Activated CD4-positive, alpha-beta T cell treated with anti-CD3 and anti-CD28 coated beads for 36 hours (primary cell): ENCODE measurements around the gene LRRC2. TPM values are rescaled to one million over a fixed set of nuclear protein-coding genes. Genes with fewer than 3 reads are reported as not detected.
"Not testable (repeated sequence)": the region's sequence is repeated elsewhere in the genome, so short reads cannot be mapped to it uniquely, and the experiment has no call there.

Experiments used
- ATAC-seq: fragments of 200-7000 bp; cut with Tn5 transposase; one replicate; pipeline ENCODE4 v1.10.0; 2021; ENCODE audit warnings: mild to moderate bottlenecking, moderate library complexity
- CTCF ChIA-PET: fragments of 350-600 bp; sonication (Branson Sonifier 250); formaldehyde crosslinking; loops from one replicate; lab custom pipeline; 2021; ENCODE audit warnings: antibody characterized with exemption; lab: Charles Lee
- POLR2A ChIA-PET: fragments of 350-600 bp; sonication (Branson Sonifier 250); formaldehyde crosslinking; loops from one replicate; lab custom pipeline; 2021; ENCODE audit warnings: antibody characterized with exemption, inconsistent platforms; lab: Charles Lee
- DNase-seq: peaks from one replicate; pipeline ENCODE4 v3.0.0-alpha.2; 2020
- H3K27ac Mint-ChIP-seq: one replicate; pipeline ENCODE4 v1.8.0; 2021; ENCODE audit warnings: mixed read lengths
- H3K27me3 Mint-ChIP-seq: one replicate; pipeline ENCODE4 v1.8.0; 2021; ENCODE audit warnings: mixed read lengths
- H3K36me3 Mint-ChIP-seq: one replicate; pipeline ENCODE4 v1.8.0; 2021; ENCODE audit warnings: low read depth, mixed read lengths
- H3K4me1 Mint-ChIP-seq: one replicate; pipeline ENCODE4 v1.8.0; 2021; ENCODE audit warnings: mixed read lengths
- H3K4me3 Mint-ChIP-seq: one replicate; pipeline ENCODE4 v1.8.0; 2021; ENCODE audit warnings: mild to moderate bottlenecking, moderate library complexity, mixed read lengths
- H3K9me3 Mint-ChIP-seq: one replicate; pipeline ENCODE4 v1.8.0; 2021; ENCODE audit warnings: low read depth, mixed read lengths
- intact Hi-C, 2 experiments: fragments of 100-400 bp; cut with DNase I in 1 of 2; cut with micrococcal nuclease in 1 of 2; formaldehyde crosslinking; loops; one replicate each; pipeline versions ENCODE4 v1.14.2 to v1.15.1; 2022 to 2024; cut with DNase I, micrococcal nuclease
- total RNA-seq, 2 experiments: library from RNA; stranded (reverse); gene quantifications; one replicate each; pipeline ENCODE4 v1.2.3, GENCODE V29; 2021

The LRRC2 gene
- total RNA-seq, 2 experiments from 2014 or later: 0.04 TPM; not detected in 1

- intact Hi-C loops: no loop called here
- ATAC-seq (no peak), DNase-seq (no peak)
- Mint-ChIP-seq H3K4me1 (peaks cover 9% of the 10 kb centered on the region), H3K27me3 (no peaks in the 10 kb centered on the region), H3K36me3 (no peaks in the 10 kb centered on the region), H3K9me3 (peaks cover 1% of the 10 kb centered on the region), H3K4me3 (no peak overlapping the region), H3K27ac (no peak overlapping the region)
- POLR2A ChIA-PET: no interaction called here
- CTCF ChIA-PET: interaction anchor here (0.5 kb wide), 1 partner anchor 1848 kb away, joined by 3 read pairs; no protein-coding TSS in a partner anchor
Observed at GRCh38 chr3:46552538-46552937, 13.6 kb downstream of the LRRC2 start.

- CTCF ChIA-PET: interaction anchor here (1.1 to 4.0 kb wide), 3 partner anchors 12 to 63 kb away, joined by 3 to 19 read pairs (median 3); no protein-coding TSS in a partner anchor
- POLR2A ChIA-PET: no interaction called here
- peaks cover 1% of the 10 kb centered on the region for H3K9me3 Mint-ChIP-seq
- no peak overlapping the region for H3K27ac Mint-ChIP-seq
- H3K4me1 Mint-ChIP-seq: peaks cover 13% of the 10 kb centered on the region
- intact Hi-C loops: no loop called here
- no peak for DNase-seq
- no peak overlapping the region for H3K4me3 Mint-ChIP-seq
- H3K36me3 Mint-ChIP-seq: no peaks in the 10 kb centered on the region
- H3K27me3 Mint-ChIP-seq: no peaks in the 10 kb centered on the region
- no peak for ATAC-seq
Observed at GRCh38 chr3:46551615-46552014, 14.5 kb downstream of the LRRC2 start.

GRCh38 chr3:46549989-46550388 lies 16.1 kb downstream of the LRRC2 start:
- POLR2A ChIA-PET: no interaction called here
- H3K27ac Mint-ChIP-seq: peak overlapping the region; percentile 47
- ATAC-seq (no peak), DNase-seq (no peak)
- peaks cover 13% of the 10 kb centered on the region for H3K4me1 Mint-ChIP-seq
- intact Hi-C loops: no loop called here
- peaks cover 1% of the 10 kb centered on the region for H3K9me3 Mint-ChIP-seq
- H3K4me3 Mint-ChIP-seq: no peak overlapping the region
- H3K27me3 Mint-ChIP-seq: no peaks in the 10 kb centered on the region
- CTCF ChIA-PET: interaction anchor here (1.0 to 4.0 kb wide), 4 partner anchors 8 to 61 kb away, joined by 4 to 19 read pairs (median 5); no protein-coding TSS in a partner anchor
- no peaks in the 10 kb centered on the region for H3K36me3 Mint-ChIP-seq

GRCh38 chr3:46549408-46549904 lies 16.6 kb downstream of the LRRC2 start:
- Mint-ChIP-seq H3K4me1 (peaks cover 13% of the 10 kb centered on the region), H3K4me3 (no peak overlapping the region), H3K27ac (no peak overlapping the region), H3K9me3 (peaks cover 1% of the 10 kb centered on the region), H3K36me3 (no peaks in the 10 kb centered on the region), H3K27me3 (no peaks in the 10 kb centered on the region)
- ATAC-seq (no peak), DNase-seq (no peak)
- POLR2A ChIA-PET: no interaction called here
- intact Hi-C loops: no loop called here
- CTCF ChIA-PET: interaction anchor here (1.0 to 4.0 kb wide), 6 partner anchors 9 to 80 kb away, joined by 3 to 19 read pairs (median 4); no protein-coding TSS in a partner anchor

- intact Hi-C loops, H3K4me3 Mint-ChIP-seq, H3K36me3 Mint-ChIP-seq, POLR2A ChIA-PET, H3K27me3 Mint-ChIP-seq, H3K9me3 Mint-ChIP-seq, DNase-seq, H3K27ac Mint-ChIP-seq, ATAC-seq: not testable (repeated sequence)
- H3K4me1 Mint-ChIP-seq: peaks cover 13% of the 10 kb centered on the region
- CTCF ChIA-PET: interaction anchor here (1.0 to 4.0 kb wide), 4 partner anchors 10 to 81 kb away, joined by 3 to 19 read pairs (median 4); no protein-coding TSS in a partner anchor
Observed at GRCh38 chr3:46548611-46549010, 17.5 kb downstream of the LRRC2 start.

- Mint-ChIP-seq H3K4me1 (peaks cover 21% of the 10 kb centered on the region), H3K36me3 (no peaks in the 10 kb centered on the region), H3K27me3 (no peaks in the 10 kb centered on the region), H3K4me3 (no peak overlapping the region), H3K9me3 (peaks cover 1% of the 10 kb centered on the region), H3K27ac (no peak overlapping the region)
- ATAC-seq (peak; percentile 23), DNase-seq (no peak)
- ChIA-PET CTCF (interaction anchor here (0.6 kb wide), 1 partner anchor 83 kb away, joined by 3 read pairs; no protein-coding TSS in a partner anchor), POLR2A (no interaction called here)
- intact Hi-C loops: no loop called here
Observed at GRCh38 chr3:46546896-46547440, 19.1 kb downstream of the LRRC2 start.

- ChIA-PET POLR2A (no interaction called here), CTCF (no interaction called here)
- Mint-ChIP-seq H3K36me3 (no peaks in the 10 kb centered on the region), H3K27me3 (no peaks in the 10 kb centered on the region), H3K27ac (no peak overlapping the region), H3K4me1 (peaks cover 26% of the 10 kb centered on the region), H3K9me3 (peaks cover 1% of the 10 kb centered on the region), H3K4me3 (no peak overlapping the region)
- no peak for ATAC-seq
- intact Hi-C loops: no loop called here
- DNase-seq: no peak
Observed at GRCh38 chr3:46545818-46546630, 20.1 kb downstream of the LRRC2 start.

GRCh38 chr3:46544771-46545503 lies 21.2 kb downstream of the LRRC2 start:
- ATAC-seq (no peak), DNase-seq (no peak)
- no peak overlapping the region for H3K4me3 Mint-ChIP-seq
- no peaks in the 10 kb centered on the region for H3K36me3 Mint-ChIP-seq
- intact Hi-C loops: no loop called here
- no peak overlapping the region for H3K27ac Mint-ChIP-seq
- ChIA-PET POLR2A (no interaction called here), CTCF (no interaction called here)
- H3K9me3 Mint-ChIP-seq: peaks cover 1% of the 10 kb centered on the region
- H3K27me3 Mint-ChIP-seq: no peaks in the 10 kb centered on the region
- H3K4me1 Mint-ChIP-seq: peaks cover 30% of the 10 kb centered on the region

GRCh38 chr3:46542801-46543201 lies 23.3 kb downstream of the LRRC2 start:
- no peak for ATAC-seq
- Mint-ChIP-seq H3K9me3 (no peaks in the 10 kb centered on the region), H3K4me1 (peaks cover 44% of the 10 kb centered on the region), H3K27ac (no peak overlapping the region), H3K27me3 (no peaks in the 10 kb centered on the region), H3K4me3 (no peak overlapping the region), H3K36me3 (no peaks in the 10 kb centered on the region)
- no peak for DNase-seq
- POLR2A ChIA-PET: interaction anchor here (0.7 kb wide), 1 partner anchor 54 kb away, joined by 3 read pairs; no protein-coding TSS in a partner anchor
- intact Hi-C loops: no loop called here
- CTCF ChIA-PET: interaction anchor here (0.7 to 1.7 kb wide), 3 partner anchors 54 to 86 kb away, joined by 3 to 8 read pairs (median 4); no protein-coding TSS in a partner anchor

- H3K27me3 Mint-ChIP-seq: no peaks in the 10 kb centered on the region
- H3K27ac Mint-ChIP-seq: no peak overlapping the region
- ChIA-PET POLR2A (interaction anchor here (0.7 kb wide), 1 partner anchor 53 kb away, joined by 3 read pairs; no protein-coding TSS in a partner anchor), CTCF (interaction anchor here (0.6 to 1.7 kb wide), 6 partner anchors 18 to 702 kb away, joined by 3 to 8 read pairs (median 4); no protein-coding TSS in a partner anchor)
- peaks cover 48% of the 10 kb centered on the region for H3K4me1 Mint-ChIP-seq
- no peaks in the 10 kb centered on the region for H3K36me3 Mint-ChIP-seq
- intact Hi-C loops: no loop called here
- no peak for DNase-seq
- H3K9me3 Mint-ChIP-seq: no peaks in the 10 kb centered on the region
- no peak for ATAC-seq
- H3K4me3 Mint-ChIP-seq: no peak overlapping the region
Observed at GRCh38 chr3:46542344-46542743, 23.8 kb downstream of the LRRC2 start.

GRCh38 chr3:46541835-46542234 lies 24.3 kb downstream of the LRRC2 start:
- no peak for ATAC-seq
- Mint-ChIP-seq H3K9me3 (no peaks in the 10 kb centered on the region), H3K27me3 (no peaks in the 10 kb centered on the region), H3K27ac (no peak overlapping the region), H3K4me1 (peaks cover 52% of the 10 kb centered on the region), H3K36me3 (no peaks in the 10 kb centered on the region), H3K4me3 (no peak overlapping the region)
- intact Hi-C loops: no loop called here
- no peak for DNase-seq
- ChIA-PET POLR2A (interaction anchor here (0.5 kb wide), 1 partner anchor 431 kb away, joined by 4 read pairs; no protein-coding TSS in a partner anchor), CTCF (interaction anchor here (0.6 to 1.7 kb wide), 4 partner anchors 18 to 702 kb away, joined by 3 to 8 read pairs (median 4); no protein-coding TSS in a partner anchor)
